WERI-Rb-1 (cell line): ENCODE measurements around the gene SLC9A5.
A peak's percentile ranks its signal among the peaks of the same experiment; 100 is the strongest.

ENCODE experiments used
- DNase-seq: peaks from one replicate; pipeline ENCODE4 v3.0.0-alpha.2; 2020
- H3K27ac ChIP-seq: fragments of 250-450 bp; sonication (Bioruptor Pico); 2 replicates; pipeline ENCODE4 v1.5.1; 2020; ENCODE audit warnings: mild to moderate bottlenecking, moderate library complexity
- H3K27me3 ChIP-seq: fragments of 250-450 bp; sonication (Bioruptor Pico); 2 replicates; pipeline ENCODE4 v1.5.1; 2021; ENCODE audit warnings: mild to moderate bottlenecking, low read depth, moderate library complexity; ENCODE audit not compliant: insufficient read depth, severe bottlenecking
- H3K36me3 ChIP-seq: fragments of 250-450 bp; sonication (Bioruptor Pico); 2 replicates; pipeline ENCODE4 v1.5.1; 2020; ENCODE audit warnings: mild to moderate bottlenecking, moderate library complexity
- H3K4me3 ChIP-seq: 2 replicates; pipeline ENCODE4 v1.5.1; 2011; ENCODE audit warnings: low read depth, mild to moderate bottlenecking, control low read depth, low read length
- H3K9me3 ChIP-seq: fragments of 250-450 bp; sonication (Bioruptor Pico); 2 replicates; pipeline ENCODE4 v1.5.1; 2021; ENCODE audit warnings: mild to moderate bottlenecking, moderate library complexity; ENCODE audit not compliant: severe bottlenecking
- TF ChIP-seq, protein P1 (sequence below): IDR thresholded peaks from 2 replicates; pipeline ENCODE4 v1.5.1; 2011; ENCODE audit warnings: low read depth, mild to moderate bottlenecking, control low read depth, inconsistent platforms, low read length

SLC9A5 gene

DNA sequence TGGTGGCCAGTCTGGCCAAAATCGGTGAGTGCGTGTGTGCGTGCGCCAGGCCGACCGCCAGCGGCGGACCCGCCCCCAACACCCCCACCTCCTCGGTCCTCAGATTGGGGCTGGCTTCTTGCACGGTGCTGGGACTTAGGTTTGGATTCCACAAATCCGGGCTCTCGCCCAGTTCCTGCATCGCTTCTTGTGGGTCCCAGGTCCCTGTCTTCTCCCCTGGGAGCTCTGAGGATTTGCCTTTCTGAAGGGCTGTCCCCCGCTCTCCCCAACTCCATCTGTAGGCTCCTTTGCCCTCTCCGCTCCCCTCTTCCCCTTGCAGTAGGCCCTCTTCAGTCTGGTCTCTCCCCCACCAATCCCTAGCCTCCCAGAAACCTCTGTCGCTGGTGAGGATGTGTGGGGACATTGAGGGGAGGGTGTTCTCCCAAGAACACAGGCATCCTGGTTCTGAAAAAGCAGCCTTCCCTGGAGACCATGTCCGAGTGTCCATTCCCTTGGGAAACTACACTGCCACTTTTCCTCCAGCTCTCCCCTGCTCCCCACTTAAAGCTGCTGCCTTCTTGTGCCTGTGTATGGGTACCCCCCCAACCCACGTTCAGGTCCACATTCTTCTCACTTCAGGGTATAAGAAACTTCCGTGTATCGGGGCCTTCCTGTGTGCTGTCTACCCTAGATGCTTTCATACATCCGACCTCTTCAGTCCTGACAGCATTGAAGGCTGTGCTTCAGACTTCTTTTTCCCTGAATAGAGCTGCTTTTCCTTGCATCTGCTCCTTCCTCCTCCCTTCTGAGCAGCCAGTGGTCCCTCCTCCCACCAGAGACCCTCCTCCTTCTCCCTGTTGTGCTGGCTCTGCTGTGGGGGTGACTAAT, 632 bp downstream of the SLC9A5 start:
- peaks cover 3% of the 10 kb centered on the region for H3K27me3 ChIP-seq
- no peaks in the 10 kb centered on the region for H3K9me3 ChIP-seq
- no peak overlapping the region for H3K27ac ChIP-seq
- peak overlapping the region; percentile 77 for H3K4me3 ChIP-seq
- DNase-seq: no peak
- no peaks in the 10 kb centered on the region for H3K36me3 ChIP-seq
- TF ChIP-seq, protein P1, sequence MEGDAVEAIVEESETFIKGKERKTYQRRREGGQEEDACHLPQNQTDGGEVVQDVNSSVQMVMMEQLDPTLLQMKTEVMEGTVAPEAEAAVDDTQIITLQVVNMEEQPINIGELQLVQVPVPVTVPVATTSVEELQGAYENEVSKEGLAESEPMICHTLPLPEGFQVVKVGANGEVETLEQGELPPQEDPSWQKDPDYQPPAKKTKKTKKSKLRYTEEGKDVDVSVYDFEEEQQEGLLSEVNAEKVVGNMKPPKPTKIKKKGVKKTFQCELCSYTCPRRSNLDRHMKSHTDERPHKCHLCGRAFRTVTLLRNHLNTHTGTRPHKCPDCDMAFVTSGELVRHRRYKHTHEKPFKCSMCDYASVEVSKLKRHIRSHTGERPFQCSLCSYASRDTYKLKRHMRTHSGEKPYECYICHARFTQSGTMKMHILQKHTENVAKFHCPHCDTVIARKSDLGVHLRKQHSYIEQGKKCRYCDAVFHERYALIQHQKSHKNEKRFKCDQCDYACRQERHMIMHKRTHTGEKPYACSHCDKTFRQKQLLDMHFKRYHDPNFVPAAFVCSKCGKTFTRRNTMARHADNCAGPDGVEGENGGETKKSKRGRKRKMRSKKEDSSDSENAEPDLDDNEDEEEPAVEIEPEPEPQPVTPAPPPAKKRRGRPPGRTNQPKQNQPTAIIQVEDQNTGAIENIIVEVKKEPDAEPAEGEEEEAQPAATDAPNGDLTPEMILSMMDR: no peak

DNA sequence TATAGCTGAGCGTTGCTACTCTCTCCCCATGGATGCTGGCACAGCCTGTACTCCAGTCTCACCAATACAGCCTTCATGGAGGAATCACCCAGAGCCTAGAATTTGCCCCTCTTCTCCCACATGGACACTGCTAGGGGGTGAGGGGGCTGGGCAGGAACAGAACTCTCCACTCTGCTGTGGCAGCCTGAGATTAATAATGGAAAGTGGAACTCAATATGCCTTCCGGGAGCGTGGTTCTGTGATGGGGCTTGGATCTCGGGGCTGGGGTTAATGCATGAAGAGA, 1.2 kb downstream of the SLC9A5 start:
- Histone ChIP-seq H3K9me3 (no peaks in the 10 kb centered on the region), H3K27ac (no peak overlapping the region), H3K4me3 (no peak overlapping the region), H3K27me3 (peaks cover 3% of the 10 kb centered on the region), H3K36me3 (no peaks in the 10 kb centered on the region)
- TF ChIP-seq, protein P1: no peak
- no peak for DNase-seq

DNA sequence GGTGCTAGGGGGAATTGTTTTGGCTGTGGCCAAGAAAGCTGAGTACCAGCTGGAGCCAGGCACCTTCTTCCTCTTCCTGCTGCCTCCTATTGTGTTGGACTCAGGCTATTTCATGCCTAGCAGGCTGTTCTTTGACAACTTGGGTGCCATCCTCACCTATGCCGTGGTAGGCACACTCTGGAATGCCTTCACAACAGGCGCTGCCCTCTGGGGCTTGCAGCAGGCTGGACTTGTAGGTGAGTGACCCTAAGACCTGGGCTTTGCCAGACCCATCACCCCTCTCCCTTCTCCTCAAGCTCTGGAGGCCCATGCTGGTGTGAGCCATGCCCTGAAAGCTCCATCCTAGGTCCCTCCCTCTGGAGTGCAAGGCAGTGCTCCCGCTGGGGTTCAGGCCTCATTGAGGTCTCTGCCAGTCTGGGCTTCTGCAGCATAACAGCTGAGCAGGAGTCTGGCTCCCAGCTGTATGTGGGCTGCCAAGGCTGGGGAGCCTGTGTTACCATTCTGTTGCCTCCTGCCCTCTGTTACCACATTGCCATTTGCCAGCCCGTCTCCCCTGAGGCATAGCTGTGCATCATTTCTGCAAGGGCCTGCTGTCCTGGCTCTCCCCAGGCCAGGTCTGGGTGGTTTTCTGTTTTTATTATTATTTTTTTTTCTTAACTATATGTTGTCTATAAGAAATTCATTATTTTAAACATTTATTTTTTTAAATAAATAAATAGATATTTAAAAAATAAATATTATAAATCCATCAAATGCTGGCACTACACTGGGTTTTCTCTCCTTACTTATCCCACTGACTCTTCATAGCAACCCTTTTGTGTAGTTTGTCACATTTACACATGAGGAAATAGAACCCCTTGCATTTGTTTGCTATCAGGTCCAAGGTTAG, 4.1 kb downstream of the SLC9A5 start:
- Histone ChIP-seq H3K4me3 (no peak overlapping the region), H3K27ac (no peak overlapping the region), H3K9me3 (no peaks in the 10 kb centered on the region), H3K27me3 (peaks cover 3% of the 10 kb centered on the region), H3K36me3 (no peaks in the 10 kb centered on the region; the same call in 1 of the 2 replicates)
- no peak for DNase-seq
- TF ChIP-seq, protein P1: no peak

DNA sequence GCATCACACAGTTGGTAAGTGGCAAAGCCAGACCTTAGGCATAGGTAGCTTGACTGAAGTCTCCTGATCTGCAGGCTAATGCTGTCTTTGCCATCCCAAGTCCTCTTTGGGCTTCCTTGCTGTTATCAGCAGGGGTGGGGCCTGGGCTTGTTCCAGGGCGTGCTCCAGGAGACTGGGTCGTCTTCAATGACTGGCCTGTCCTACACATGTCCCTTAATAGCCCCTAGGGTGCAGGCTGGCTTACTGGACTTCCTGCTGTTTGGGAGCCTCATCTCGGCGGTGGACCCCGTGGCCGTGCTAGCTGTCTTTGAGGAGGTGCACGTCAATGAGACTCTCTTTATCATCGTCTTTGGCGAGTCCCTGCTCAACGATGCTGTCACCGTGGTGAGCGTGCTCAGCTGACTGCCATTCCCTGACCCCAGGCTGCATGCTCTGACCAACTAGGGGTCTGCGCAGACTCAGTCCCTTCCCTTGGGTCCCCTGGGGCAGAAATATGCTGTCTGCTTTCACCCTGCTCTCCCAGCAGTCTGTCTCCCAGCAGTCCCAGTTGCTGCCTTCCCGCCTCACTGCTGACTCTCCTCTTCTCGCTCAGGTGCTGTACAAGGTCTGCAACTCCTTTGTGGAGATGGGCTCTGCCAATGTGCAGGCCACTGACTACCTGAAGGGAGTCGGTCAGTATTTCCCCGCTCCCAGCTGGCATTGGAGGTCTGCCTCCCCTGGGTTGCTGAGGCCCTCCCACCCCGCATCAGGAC, 6.2 kb downstream of the SLC9A5 start:
- Histone ChIP-seq H3K27ac (no peak overlapping the region), H3K27me3 (no peaks in the 10 kb centered on the region), H3K36me3 (no peaks in the 10 kb centered on the region; the same call in 1 of the 2 replicates), H3K4me3 (no peak overlapping the region), H3K9me3 (no peaks in the 10 kb centered on the region)
- DNase-seq: no peak
- TF ChIP-seq, protein P1: no peak

DNA sequence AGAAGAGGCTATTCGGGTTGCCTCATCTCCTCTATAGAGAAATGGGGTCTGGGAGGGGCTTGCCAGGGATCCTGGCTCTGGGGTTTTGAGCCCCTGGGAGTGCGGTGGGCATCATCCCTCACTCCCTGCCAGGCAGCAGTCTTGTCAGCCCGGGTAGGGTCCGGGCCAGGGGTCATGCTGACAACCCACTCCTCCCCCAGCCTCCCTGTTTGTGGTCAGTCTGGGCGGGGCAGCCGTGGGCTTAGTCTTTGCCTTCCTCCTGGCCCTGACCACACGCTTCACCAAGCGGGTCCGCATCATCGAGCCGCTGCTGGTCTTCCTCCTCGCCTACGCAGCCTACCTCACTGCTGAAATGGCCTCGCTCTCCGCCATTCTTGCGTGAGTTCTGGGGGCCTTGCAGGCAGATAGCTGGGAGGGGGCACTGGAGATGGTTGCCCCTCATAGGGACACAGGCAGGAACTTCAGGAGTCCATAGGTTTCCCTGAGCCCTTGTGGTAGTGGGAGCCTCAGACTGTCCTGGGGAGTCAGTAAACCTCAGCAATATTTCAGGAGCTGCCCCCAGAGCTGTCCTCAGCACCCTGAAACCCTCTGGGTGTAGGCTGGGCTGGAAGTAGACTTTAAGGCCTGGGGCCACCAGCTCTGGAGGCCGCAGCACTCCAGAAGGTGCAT, 6.9 kb downstream of the SLC9A5 start:
- TF ChIP-seq, protein P1: no peak
- no peaks in the 10 kb centered on the region for H3K27me3 ChIP-seq

More for the DNA sequence above, 6.9 kb downstream of the SLC9A5 start:
- DNase-seq: no peak
- H3K9me3 ChIP-seq: no peaks in the 10 kb centered on the region
- no peak overlapping the region for H3K27ac ChIP-seq
- H3K4me3 ChIP-seq: no peak overlapping the region
- no peaks in the 10 kb centered on the region; the same call in 1 of the 2 replicates for H3K36me3 ChIP-seq
